HepG2 (cell line): ENCODE results near the gene THRAP3. TPM values are rescaled to one million over a fixed set of nuclear protein-coding genes. Genes with fewer than 3 reads are reported as not detected.

ENCODE experiments used
- ATRX ChIP-seq: sonication (generic); formaldehyde crosslinking; IDR thresholded peaks from 2 replicates; pipeline ENCODE4 v1.4.0; 2020; ENCODE audit warnings: missing genetic modification reagents, borderline replicate concordance
- CHD4 ChIP-seq: fragments of 200-600 bp; sonication (generic); IDR thresholded peaks from 2 replicates; pipeline ENCODE4 v1.7.0; 2017; ENCODE audit warnings: mild to moderate bottlenecking, low read length, borderline replicate concordance
- DNMT3B ChIP-seq: conservative IDR thresholded peaks from 2 replicates; pipeline ENCODE4 v1.6.1; 2016; ENCODE audit warnings: missing biosample characterization, control low read depth
- FOXA1 ChIP-seq, 2 experiments: fragments of 450-650 bp in 1 of 2; sonication (generic) in 1 of 2; formaldehyde crosslinking in 1 of 2; IDR thresholded peaks; 2 replicates each; pipeline versions ENCODE4 v1.4.0 to v1.6.1; 2016 to 2020; ENCODE audit warnings: missing genetic modification reagents in 1 of 2
- GTF3A ChIP-seq: sonication (generic); formaldehyde crosslinking; conservative IDR thresholded peaks from 2 replicates; pipeline ENCODE4 v1.4.0; 2020; ENCODE audit warnings: mild to moderate bottlenecking, missing genetic modification reagents
- HIVEP1 ChIP-seq: sonication (generic); formaldehyde crosslinking; IDR thresholded peaks from 2 replicates; pipeline ENCODE4 v1.4.0; 2020; ENCODE audit warnings: mild to moderate bottlenecking, missing genetic modification reagents
- ISX ChIP-seq: sonication (generic); formaldehyde crosslinking; conservative IDR thresholded peaks from 2 replicates; pipeline ENCODE4 v1.5.0; 2020; ENCODE audit warnings: missing genetic modification reagents
- JUNB ChIP-seq: sonication (generic); formaldehyde crosslinking; IDR thresholded peaks from 2 replicates; pipeline ENCODE4 v1.8.0; 2022; ENCODE audit warnings: missing genetic modification reagents, mild to moderate bottlenecking, borderline replicate concordance
- KDM4B ChIP-seq: sonication (generic); formaldehyde crosslinking; IDR thresholded peaks from 2 replicates; pipeline ENCODE4 v1.4.0; 2020; ENCODE audit warnings: missing genetic modification reagents
- MATR3 ChIP-seq: sonication (generic); formaldehyde crosslinking; IDR thresholded peaks from 2 replicates; pipeline ENCODE4 v1.4.0; 2020; ENCODE audit warnings: missing genetic modification reagents
- MLLT10 ChIP-seq: sonication (generic); formaldehyde crosslinking; IDR thresholded peaks from 2 replicates; pipeline ENCODE4 v1.4.0; 2020; ENCODE audit warnings: missing genetic modification reagents
- MXI1 ChIP-seq: IDR thresholded peaks from 3 replicates; pipeline ENCODE4 v1.6.1; 2012; ENCODE audit warnings: low read depth, low read length, inconsistent platforms, borderline replicate concordance
- NCOR1 ChIP-seq: fragments of 200-600 bp; sonication (generic); IDR thresholded peaks from 2 replicates; pipeline ENCODE4 v1.7.0; 2017; ENCODE audit warnings: antibody characterized with exemption, low read length, borderline replicate concordance
- SIN3A ChIP-seq: IDR thresholded peaks from 2 replicates; pipeline ENCODE4 v1.6.1; 2011; ENCODE audit warnings: low read depth, mild to moderate bottlenecking, control low read depth, low read length, borderline replicate concordance
- SRSF1 ChIP-seq: fragments of 200-400 bp; formaldehyde crosslinking; optimal IDR thresholded peaks from 2 replicates; pipeline ENCODE3; 2017; ENCODE audit warnings: mild to moderate bottlenecking, low read depth, low read length, moderate library complexity
- YEATS4 ChIP-seq: sonication (generic); formaldehyde crosslinking; IDR thresholded peaks from 2 replicates; pipeline ENCODE4 v1.4.0; 2020; ENCODE audit warnings: missing genetic modification reagents, borderline replicate concordance
- YY1 ChIP-seq: IDR thresholded peaks from 2 replicates; pipeline ENCODE4 v1.6.1; 2011; ENCODE audit warnings: low read length, low read depth, moderate library complexity, mild to moderate bottlenecking; ENCODE audit not compliant: insufficient read depth, insufficient replicate concordance
- ZNF10 ChIP-seq: sonication (generic); formaldehyde crosslinking; IDR thresholded peaks from 2 replicates; pipeline ENCODE4 v1.4.0; 2020; ENCODE audit warnings: mild to moderate bottlenecking, low read depth, missing genetic modification reagents, borderline replicate concordance
- ZNF570 ChIP-seq: sonication (generic); formaldehyde crosslinking; IDR thresholded peaks from 2 replicates; pipeline ENCODE4 v1.4.0; 2020; ENCODE audit warnings: mild to moderate bottlenecking, missing genetic modification reagents, borderline replicate concordance
- ZNF678 ChIP-seq: sonication (generic); formaldehyde crosslinking; IDR thresholded peaks from 2 replicates; pipeline ENCODE4 v1.4.0; 2020; ENCODE audit warnings: mild to moderate bottlenecking, missing genetic modification reagents
- ZSCAN25 ChIP-seq: sonication (generic); formaldehyde crosslinking; IDR thresholded peaks from 2 replicates; pipeline ENCODE4 v1.8.0; 2022; ENCODE audit warnings: mild to moderate bottlenecking, missing genetic modification reagents
- polyA plus RNA-seq, 8 experiments: library from polyadenylated mRNA; depleted of rRNA in 3 of 8; stranded (reverse) in 7 of 8; unstranded in 1 of 8; fragments of >200 nt; fragmentation: Illumina TruSeq in 4 of 8; extraction: Trizol in 4 of 8; gene quantifications; 2 replicates each; pipeline versions ENCODE4 v1.2.1 to v1.2.3, GENCODE V29; 2011 to 2016; ENCODE audit warnings: low read depth in 4 of 8, missing spikeins in 1 of 8, mixed read lengths in 1 of 8; ENCODE audit not compliant: insufficient read depth in 1 of 8
- total RNA-seq, 5 experiments: library from RNA; depleted of rRNA; stranded (reverse); fragments of >200 nt; fragmentation: Illumina TruSeq; extraction: Trizol; gene quantifications; 2 replicates each; pipeline ENCODE4 v1.2.3, GENCODE V29; 2016; ENCODE audit warnings: low read depth in 1 of 5
- TF ChIP-seq, protein P1 (sequence below): sonication (generic); formaldehyde crosslinking; IDR thresholded peaks from 2 replicates; pipeline ENCODE4 v1.5.0; 2020; ENCODE audit warnings: mild to moderate bottlenecking, missing genetic modification reagents
- TF ChIP-seq, protein P2 (sequence below): sonication (generic); formaldehyde crosslinking; IDR thresholded peaks from 2 replicates; pipeline ENCODE4 v1.5.0; 2020; ENCODE audit warnings: mild to moderate bottlenecking, low read depth, missing genetic modification reagents, borderline replicate concordance
- TF ChIP-seq, protein P3 (sequence below): sonication (generic); formaldehyde crosslinking; IDR thresholded peaks from 2 replicates; pipeline ENCODE4 v1.4.0; 2020; ENCODE audit warnings: mild to moderate bottlenecking, low read depth, missing genetic modification reagents
- TF ChIP-seq, protein P4 (sequence below): sonication (generic); formaldehyde crosslinking; IDR thresholded peaks from 2 replicates; pipeline ENCODE4 v1.4.0; 2020; ENCODE audit warnings: missing genetic modification reagents
- TF ChIP-seq, protein P5 (sequence below): sonication (generic); formaldehyde crosslinking; IDR thresholded peaks from 2 replicates; pipeline ENCODE4 v1.9.0; 2021; ENCODE audit warnings: missing genetic modification reagents, mild to moderate bottlenecking, borderline replicate concordance

Gene THRAP3
- total and polyA plus RNA-seq, 2 of the 13 experiments (the other 11 are each of a cell fraction or from before 2014, with no cell fraction given), result 45.0 to 92.6 TPM

DNA sequence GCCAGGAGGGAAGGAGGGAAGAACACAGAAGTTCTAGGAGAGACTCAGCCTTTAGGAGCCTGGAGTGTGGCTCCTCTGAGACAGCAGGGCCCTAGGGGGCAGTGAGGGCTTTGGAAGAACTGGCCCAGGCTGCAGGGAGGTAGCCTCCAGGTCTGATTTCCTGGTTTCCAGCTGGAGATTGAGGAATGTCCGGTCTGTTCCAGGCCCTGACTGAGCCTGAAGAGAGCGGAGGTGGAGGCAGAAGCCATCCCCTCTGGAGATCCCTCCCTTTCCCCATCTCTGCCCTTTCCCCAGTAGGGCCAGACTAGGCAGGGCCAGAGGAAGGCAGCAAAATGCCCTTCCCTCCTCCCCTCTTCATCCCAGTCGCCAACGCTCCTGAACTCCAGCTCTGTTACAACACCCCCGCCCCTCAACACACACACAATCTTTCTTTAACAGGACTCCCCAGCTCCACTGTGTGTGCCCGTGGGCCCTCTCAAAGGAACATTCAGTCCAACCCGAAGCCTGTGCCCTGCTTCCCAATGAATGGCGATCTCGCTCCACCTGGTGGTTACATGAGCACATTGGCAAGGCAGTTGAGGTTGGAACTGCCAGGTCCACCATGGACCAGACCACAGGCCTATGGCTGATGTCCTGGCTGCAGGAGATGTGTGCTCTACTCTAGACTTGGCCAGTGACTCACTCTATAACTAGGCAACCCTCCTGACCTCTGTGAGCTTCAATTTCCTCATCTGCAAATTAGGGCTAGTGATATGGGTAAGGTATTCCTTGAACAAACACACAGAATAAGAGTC, 36.2 kb upstream of the THRAP3 start (continued):
- TF ChIP-seq, protein P1, sequence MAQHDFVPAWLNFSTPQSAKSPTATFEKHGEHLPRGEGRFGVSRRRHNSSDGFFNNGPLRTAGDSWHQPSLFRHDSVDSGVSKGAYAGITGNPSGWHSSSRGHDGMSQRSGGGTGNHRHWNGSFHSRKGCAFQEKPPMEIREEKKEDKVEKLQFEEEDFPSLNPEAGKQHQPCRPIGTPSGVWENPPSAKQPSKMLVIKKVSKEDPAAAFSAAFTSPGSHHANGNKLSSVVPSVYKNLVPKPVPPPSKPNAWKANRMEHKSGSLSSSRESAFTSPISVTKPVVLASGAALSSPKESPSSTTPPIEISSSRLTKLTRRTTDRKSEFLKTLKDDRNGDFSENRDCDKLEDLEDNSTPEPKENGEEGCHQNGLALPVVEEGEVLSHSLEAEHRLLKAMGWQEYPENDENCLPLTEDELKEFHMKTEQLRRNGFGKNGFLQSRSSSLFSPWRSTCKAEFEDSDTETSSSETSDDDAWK (CRISPR knock-in tag), result no peak
- TF ChIP-seq MATR3 (CRISPR knock-in tag) (no peak), NCOR1 (no peak), KDM4B (CRISPR knock-in tag) (0 out of 2 replicates have a peak, but pooled peaks have one; percentile 40), HIVEP1 (CRISPR knock-in tag) (peak; percentile 71; the same call in 1 of the 2 replicates), MLLT10 (CRISPR knock-in tag) (no peak), YEATS4 (no peak), ZNF10 (CRISPR knock-in tag) (no peak), ATRX (CRISPR knock-in tag) (no peak), ZSCAN25 (CRISPR knock-in tag) (peak; percentile 96), GTF3A (CRISPR knock-in tag) (no peak), ZNF678 (CRISPR knock-in tag) (no peak), SIN3A (no peak), MXI1 (peak; percentile 47; the same call in 1 of the 3 replicates), ISX (no peak), ZNF570 (no peak), CHD4 (no peak), DNMT3B (CRISPR knock-in tag) (no peak), SRSF1 (no peak), FOXA1 (IDR thresholded peaks at IDR 0.05) (no peak), FOXA1 (CRISPR knock-in tag; IDR thresholded peaks at IDR 0.05) (0 out of 2 replicates have a peak, but pooled peaks have one; percentile 17), YY1 (peak; percentile 23), JUNB (CRISPR knock-in tag) (no peak)
- TF ChIP-seq, protein P2, sequence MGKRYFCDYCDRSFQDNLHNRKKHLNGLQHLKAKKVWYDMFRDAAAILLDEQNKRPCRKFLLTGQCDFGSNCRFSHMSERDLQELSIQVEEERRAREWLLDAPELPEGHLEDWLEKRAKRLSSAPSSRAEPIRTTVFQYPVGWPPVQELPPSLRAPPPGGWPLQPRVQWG (CRISPR knock-in tag), result no peak
- TF ChIP-seq, protein P3, sequence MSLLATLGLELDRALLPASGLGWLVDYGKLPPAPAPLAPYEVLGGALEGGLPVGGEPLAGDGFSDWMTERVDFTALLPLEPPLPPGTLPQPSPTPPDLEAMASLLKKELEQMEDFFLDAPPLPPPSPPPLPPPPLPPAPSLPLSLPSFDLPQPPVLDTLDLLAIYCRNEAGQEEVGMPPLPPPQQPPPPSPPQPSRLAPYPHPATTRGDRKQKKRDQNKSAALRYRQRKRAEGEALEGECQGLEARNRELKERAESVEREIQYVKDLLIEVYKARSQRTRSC (CRISPR knock-in tag), result no peak
- TF ChIP-seq, protein P4, sequence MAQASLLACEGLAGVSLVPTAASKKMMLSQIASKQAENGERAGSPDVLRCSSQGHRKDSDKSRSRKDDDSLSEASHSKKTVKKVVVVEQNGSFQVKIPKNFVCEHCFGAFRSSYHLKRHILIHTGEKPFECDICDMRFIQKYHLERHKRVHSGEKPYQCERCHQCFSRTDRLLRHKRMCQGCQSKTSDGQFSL (CRISPR knock-in tag), result no peak
- TF ChIP-seq, protein P5, sequence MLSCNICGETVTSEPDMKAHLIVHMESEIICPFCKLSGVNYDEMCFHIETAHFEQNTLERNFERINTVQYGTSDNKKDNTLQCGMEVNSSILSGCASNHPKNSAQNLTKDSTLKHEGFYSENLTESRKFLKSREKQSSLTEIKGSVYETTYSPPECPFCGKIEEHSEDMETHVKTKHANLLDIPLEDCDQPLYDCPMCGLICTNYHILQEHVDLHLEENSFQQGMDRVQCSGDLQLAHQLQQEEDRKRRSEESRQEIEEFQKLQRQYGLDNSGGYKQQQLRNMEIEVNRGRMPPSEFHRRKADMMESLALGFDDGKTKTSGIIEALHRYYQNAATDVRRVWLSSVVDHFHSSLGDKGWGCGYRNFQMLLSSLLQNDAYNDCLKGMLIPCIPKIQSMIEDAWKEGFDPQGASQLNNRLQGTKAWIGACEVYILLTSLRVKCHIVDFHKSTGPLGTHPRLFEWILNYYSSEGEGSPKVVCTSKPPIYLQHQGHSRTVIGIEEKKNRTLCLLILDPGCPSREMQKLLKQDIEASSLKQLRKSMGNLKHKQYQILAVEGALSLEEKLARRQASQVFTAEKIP (CRISPR knock-in tag), result no peak
